ENCODE results near the gene ASTN2. TPM values are rescaled to one million over a fixed set of nuclear protein-coding genes. Genes with fewer than 3 reads are reported as not detected.

ASTN2 gene
- total RNA-seq, 2 experiments from 2014 or later: 5.2 to 6.0 TPM

- H3K4me1 Mint-ChIP-seq: no peaks in the 10 kb centered on the region
- no peaks in the 10 kb centered on the region for H3K36me3 Mint-ChIP-seq
- ATAC-seq (ENCODE audit: low read depth) (no peak), DNase-seq (no peak)
- H3K4me3 Mint-ChIP-seq: no peak overlapping the region
- peaks cover 8% of the 10 kb centered on the region for H3K9me3 Mint-ChIP-seq
- H3K27ac Mint-ChIP-seq: no peak overlapping the region
- POLR2A ChIA-PET: no interaction called here
- no peaks in the 10 kb centered on the region for H3K27me3 Mint-ChIP-seq
Observed at GRCh38 chr9:116539549-116539948, 875.3 kb downstream of the ASTN2 start.

GRCh38 chr9:116525611-116526010, 889.2 kb downstream of the ASTN2 start:
- DNase-seq (no peak), ATAC-seq (ENCODE audit: low read depth) (no peak)
- H3K4me3 Mint-ChIP-seq: no peak overlapping the region
- POLR2A ChIA-PET: no interaction called here
- H3K36me3 Mint-ChIP-seq: peaks cover 2% of the 10 kb centered on the region
- peaks cover 21% of the 10 kb centered on the region for H3K9me3 Mint-ChIP-seq
- H3K27ac Mint-ChIP-seq: no peak overlapping the region
- peaks cover 2% of the 10 kb centered on the region for H3K27me3 Mint-ChIP-seq
- no peaks in the 10 kb centered on the region for H3K4me1 Mint-ChIP-seq

DNA sequence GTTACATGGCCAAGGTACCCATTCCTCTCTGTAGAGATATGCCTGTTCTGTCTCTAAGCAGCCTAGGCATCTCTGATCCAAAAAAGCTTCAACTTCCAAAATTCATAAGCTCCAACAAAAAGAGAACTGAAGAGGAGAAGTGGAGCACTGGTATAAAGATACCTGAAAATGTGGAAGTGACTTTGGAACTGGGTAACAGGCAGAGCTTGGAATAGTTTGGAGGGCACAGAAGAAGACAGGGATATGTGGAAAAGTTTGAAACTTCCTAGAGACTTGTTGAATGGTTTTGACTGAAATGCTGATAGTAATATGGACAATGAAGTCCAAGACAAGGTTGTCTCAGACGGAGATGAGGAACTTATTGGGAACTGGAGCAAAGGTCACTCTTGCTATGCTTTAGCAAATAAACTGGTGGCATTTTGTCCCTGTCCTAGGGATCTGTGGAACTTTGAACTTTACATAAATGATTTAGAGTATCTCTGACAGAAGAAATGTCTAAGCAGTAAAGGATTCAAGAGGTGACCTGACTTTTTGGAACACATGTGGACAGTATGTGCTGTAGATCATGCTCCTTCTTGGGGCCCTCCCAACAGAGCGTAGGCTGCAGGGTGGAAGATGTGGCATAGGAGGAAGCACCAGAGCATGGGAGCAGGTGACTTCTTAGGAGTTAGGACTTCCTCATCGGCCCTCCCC, 889.9 kb downstream of the ASTN2 start:
- POLR2A ChIA-PET: no interaction called here
- Mint-ChIP-seq H3K4me1 (no peaks in the 10 kb centered on the region), H3K4me3 (no peak overlapping the region), H3K27ac (no peak overlapping the region), H3K9me3 (peaks cover 21% of the 10 kb centered on the region), H3K27me3 (peaks cover 2% of the 10 kb centered on the region), H3K36me3 (peaks cover 2% of the 10 kb centered on the region)
- no peak for ATAC-seq (ENCODE audit: low read depth)
- no peak for DNase-seq

DNA sequence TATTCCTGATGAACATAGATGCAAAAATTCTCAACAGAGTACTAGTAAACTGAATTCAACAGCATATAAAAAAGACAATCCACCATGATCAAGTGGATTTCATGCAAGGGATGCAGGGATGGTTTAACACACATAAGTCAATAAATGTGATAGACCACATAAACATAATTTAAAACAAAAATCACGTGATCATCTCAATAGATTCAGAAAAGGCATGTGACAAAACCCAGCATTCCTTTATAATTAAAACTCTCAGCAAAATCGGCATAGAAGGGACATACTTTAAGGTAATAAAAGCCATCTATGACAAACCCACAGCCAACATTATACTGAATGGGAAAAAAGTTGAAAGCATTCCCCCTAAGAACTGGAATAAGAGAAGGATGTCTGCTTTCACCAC, 894.6 kb downstream of the ASTN2 start:
- Mint-ChIP-seq H3K9me3 (peaks cover 15% of the 10 kb centered on the region), H3K27ac (no peak overlapping the region), H3K4me3 (no peak overlapping the region), H3K27me3 (peaks cover 2% of the 10 kb centered on the region), H3K36me3 (peaks cover 1% of the 10 kb centered on the region), H3K4me1 (no peaks in the 10 kb centered on the region)
- ATAC-seq (ENCODE audit: low read depth) (no peak), DNase-seq (no peak)
- POLR2A ChIA-PET: no interaction called here

DNA sequence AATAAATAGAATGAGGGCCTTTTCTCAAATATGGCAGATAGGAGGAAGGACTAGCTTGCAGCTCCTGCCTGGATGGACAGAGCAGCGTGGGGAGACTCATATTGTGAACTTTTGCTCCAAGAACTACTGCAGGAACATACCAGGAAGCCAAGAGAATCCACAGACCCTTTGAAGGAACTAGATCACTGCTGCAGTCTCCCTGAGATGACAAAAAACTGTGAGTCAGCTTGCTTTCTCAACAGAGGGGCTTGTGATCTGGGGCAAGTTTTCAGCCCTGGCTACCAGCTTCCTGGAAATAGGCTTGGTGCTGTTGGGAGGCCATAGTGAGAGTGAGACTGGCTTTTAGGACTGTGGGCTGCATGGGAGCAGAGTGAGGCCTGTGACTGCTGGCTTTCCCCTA, 898.4 kb downstream of the ASTN2 start:
- Mint-ChIP-seq H3K27me3 (no peaks in the 10 kb centered on the region), H3K27ac (no peak overlapping the region), H3K36me3 (peaks cover 1% of the 10 kb centered on the region), H3K9me3 (peaks cover 20% of the 10 kb centered on the region), H3K4me1 (no peaks in the 10 kb centered on the region), H3K4me3 (no peak overlapping the region)
- POLR2A ChIA-PET: no interaction called here
- no peak for DNase-seq
- ATAC-seq (ENCODE audit: low read depth): no peak

GRCh38 chr9:116515541-116515940, 899.3 kb downstream of the ASTN2 start:
- no peak for ATAC-seq (ENCODE audit: low read depth)
- Mint-ChIP-seq H3K27me3 (no peaks in the 10 kb centered on the region), H3K36me3 (peaks cover 1% of the 10 kb centered on the region), H3K27ac (no peak overlapping the region), H3K9me3 (peaks cover 18% of the 10 kb centered on the region), H3K4me1 (no peaks in the 10 kb centered on the region), H3K4me3 (no peak overlapping the region)
- no peak for DNase-seq
- POLR2A ChIA-PET: no interaction called here

DNA sequence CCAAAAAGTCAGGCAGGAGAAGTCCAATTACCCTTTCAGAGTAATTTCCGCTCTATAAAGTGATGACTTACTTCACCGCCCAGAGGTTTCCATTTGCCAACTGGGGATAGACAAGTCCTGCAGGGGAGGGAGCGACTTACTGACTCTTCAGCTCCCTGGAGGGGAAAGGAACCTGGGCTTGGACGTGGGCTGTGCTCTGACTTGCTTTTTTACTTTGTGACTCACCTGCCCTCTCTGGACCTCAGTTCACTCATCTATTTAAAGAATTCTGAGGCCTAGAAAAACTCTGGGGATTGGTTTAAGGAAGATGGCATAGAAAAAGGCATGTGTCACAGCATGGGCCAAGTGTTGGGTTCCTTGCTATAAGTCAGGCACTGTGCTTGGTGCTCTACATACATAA, 908.2 kb downstream of the ASTN2 start:
- no peak overlapping the region for H3K4me3 Mint-ChIP-seq

GRCh38 chr9:116504893-116505480, 909.9 kb downstream of the ASTN2 start:
- DNase-seq: no peak

More for the DNA sequence above, 908.2 kb downstream of the ASTN2 start:
- DNase-seq: no peak
- no peak for ATAC-seq (ENCODE audit: low read depth)
- H3K27ac Mint-ChIP-seq: no peak overlapping the region
- peaks cover 3% of the 10 kb centered on the region for H3K4me1 Mint-ChIP-seq
- H3K27me3 Mint-ChIP-seq: no peaks in the 10 kb centered on the region
- peaks cover 8% of the 10 kb centered on the region for H3K9me3 Mint-ChIP-seq
- peaks cover 1% of the 10 kb centered on the region for H3K36me3 Mint-ChIP-seq
- POLR2A ChIA-PET: no interaction called here

DNA sequence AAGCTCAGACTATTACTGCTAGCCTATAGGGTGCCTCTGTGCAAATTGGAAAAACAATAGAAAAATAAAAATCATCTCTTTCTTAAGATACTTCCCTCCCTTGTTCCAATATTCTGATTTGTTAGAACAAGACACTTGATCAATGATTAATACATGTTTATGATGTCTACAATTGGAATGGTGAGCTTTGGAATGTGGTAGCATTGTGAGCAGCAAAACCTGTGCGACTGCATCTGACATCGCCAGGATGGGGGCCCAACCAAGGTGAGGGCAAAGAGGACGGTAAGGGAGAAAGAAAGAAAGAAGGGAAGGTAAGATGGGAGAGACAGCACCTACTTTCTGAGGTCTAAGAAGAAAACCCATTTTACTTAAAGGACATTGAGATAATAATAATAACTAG, 910.8 kb downstream of the ASTN2 start:
- Mint-ChIP-seq H3K27me3 (no peaks in the 10 kb centered on the region), H3K36me3 (peaks cover 1% of the 10 kb centered on the region), H3K9me3 (peaks cover 8% of the 10 kb centered on the region), H3K4me3 (no peak overlapping the region), H3K4me1 (peaks cover 3% of the 10 kb centered on the region), H3K27ac (no peak overlapping the region)
- DNase-seq: no peak
- no peak for ATAC-seq (ENCODE audit: low read depth)
- POLR2A ChIA-PET: no interaction called here

More at GRCh38 chr9:116504893-116505480, 909.9 kb downstream of the ASTN2 start:
- Mint-ChIP-seq H3K27me3 (no peaks in the 10 kb centered on the region), H3K4me1 (peaks cover 3% of the 10 kb centered on the region), H3K36me3 (peaks cover 1% of the 10 kb centered on the region), H3K4me3 (no peak overlapping the region), H3K9me3 (peaks cover 8% of the 10 kb centered on the region), H3K27ac (no peak overlapping the region)
- POLR2A ChIA-PET: no interaction called here
- ATAC-seq (ENCODE audit: low read depth): no peak

DNA sequence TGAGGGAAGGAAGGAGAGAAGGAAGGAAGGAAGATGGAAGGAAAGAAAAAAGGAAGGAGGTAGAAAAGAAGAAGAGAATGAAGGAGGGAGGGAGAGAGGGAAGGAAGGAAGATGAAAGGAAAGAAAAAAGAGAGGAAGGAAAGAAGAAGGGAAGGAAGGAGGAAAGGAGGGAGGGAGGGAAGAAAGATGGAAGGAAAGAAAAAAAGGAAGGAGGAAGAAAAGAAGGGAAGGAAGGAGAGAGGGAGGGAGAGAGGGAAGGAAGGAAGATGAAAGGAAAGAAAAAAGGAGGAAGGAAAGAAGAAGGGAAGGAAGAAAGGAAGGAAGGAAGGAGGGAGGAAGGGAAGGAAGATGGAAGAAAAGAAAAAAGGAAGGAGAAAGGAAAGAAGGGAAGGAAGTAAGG, 912.1 kb downstream of the ASTN2 start:
- Mint-ChIP-seq H3K36me3 (peaks cover 1% of the 10 kb centered on the region), H3K27ac (no peak overlapping the region), H3K9me3 (peaks cover 6% of the 10 kb centered on the region), H3K27me3 (no peaks in the 10 kb centered on the region), H3K4me1 (peaks cover 3% of the 10 kb centered on the region), H3K4me3 (no peak overlapping the region)
- POLR2A ChIA-PET: no interaction called here
- DNase-seq (no peak), ATAC-seq (ENCODE audit: low read depth) (no peak)

DNA sequence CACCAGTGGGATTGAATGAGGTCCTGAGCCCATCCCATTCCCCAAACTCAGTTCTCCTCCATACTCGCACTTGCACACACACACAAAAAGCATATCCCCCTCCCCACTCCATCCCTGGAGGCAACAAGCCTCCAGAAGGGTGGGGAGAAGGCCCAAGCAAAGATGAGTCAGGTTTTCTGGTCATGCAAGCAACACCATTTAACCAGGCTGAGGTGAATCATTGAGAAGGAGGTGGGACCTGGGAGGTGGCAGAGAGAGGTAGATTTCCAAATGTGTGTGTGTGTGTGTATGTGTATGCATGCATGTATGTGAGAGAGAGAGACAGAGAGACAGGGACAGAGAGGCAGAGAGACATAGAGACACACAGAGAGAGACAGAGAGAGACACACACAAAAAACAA, 913.0 kb downstream of the ASTN2 start:
- POLR2A ChIA-PET: no interaction called here
- H3K36me3 Mint-ChIP-seq: no peaks in the 10 kb centered on the region
- DNase-seq (no peak), ATAC-seq (ENCODE audit: low read depth) (no peak)
- H3K4me1 Mint-ChIP-seq: peaks cover 3% of the 10 kb centered on the region
- no peak overlapping the region for H3K27ac Mint-ChIP-seq
- H3K4me3 Mint-ChIP-seq: no peak overlapping the region
- H3K27me3 Mint-ChIP-seq: no peaks in the 10 kb centered on the region
- peaks cover 4% of the 10 kb centered on the region for H3K9me3 Mint-ChIP-seq

DNA sequence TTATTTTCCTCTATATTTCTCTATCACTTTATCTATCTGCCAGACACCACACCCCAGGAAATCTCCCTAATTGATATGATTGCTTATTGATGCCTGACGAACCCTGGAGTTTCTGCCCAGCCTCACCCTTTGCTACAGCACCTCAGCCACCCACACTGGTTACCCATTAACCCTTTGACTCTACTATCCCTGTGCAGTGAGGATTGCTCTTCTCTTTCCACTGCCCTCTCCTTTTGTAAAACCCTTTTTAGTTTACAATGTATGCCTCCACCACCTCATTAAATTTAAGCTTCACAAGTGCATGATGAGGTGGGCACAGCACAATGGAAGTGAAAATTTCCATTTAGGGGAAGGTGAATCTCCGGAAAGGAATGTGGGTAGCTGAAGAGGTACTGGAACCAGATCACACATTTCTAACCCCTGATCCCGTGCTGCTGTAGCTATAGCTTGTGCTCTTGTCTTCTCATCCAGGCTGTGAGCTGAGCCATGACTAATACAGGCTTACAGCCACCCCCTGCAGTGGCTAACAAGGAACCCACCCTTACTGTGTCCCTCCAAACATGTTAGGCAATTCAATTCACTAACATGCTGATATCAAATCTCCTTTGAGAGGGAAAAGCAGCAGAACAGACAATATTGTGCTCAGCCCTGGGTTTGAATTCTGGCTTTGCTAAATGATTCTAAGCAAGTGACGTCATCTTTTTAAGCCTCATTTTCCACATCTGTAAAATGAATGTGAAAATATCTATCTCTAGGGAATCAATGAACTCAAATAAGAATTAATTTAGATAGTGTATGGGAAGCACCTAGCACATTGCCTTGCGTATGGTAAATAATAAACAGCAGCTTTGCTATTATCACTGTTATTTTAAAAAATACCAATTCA, 914.6 kb downstream of the ASTN2 start:
- Mint-ChIP-seq H3K27me3 (no peaks in the 10 kb centered on the region), H3K9me3 (peaks cover 4% of the 10 kb centered on the region), H3K27ac (no peak overlapping the region), H3K4me3 (no peak overlapping the region), H3K4me1 (peaks cover 3% of the 10 kb centered on the region), H3K36me3 (no peaks in the 10 kb centered on the region)
- DNase-seq (no peak), ATAC-seq (ENCODE audit: low read depth) (no peak)
- POLR2A ChIA-PET: no interaction called here

DNA sequence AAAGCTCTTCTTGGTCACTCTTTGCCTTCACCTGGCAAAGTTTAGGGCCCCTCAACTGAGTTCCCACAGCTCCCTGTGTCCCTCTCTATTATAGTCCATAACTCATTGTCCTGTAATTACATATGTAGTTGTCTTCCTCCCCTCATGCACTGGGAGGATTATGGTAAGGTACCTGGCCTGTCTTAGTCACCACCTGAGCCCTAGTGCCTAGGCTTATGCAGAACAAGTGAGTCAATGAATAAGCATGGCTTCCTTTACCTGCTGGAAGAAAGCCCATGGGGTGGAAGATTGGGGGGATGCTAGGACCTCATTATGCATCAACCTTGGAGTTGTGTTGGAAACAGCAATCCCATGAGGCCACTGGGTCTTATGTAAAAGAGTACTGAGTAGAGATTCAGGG, 915.4 kb downstream of the ASTN2 start:
- ATAC-seq (ENCODE audit: low read depth) (no peak), DNase-seq (no peak)
- peaks cover 4% of the 10 kb centered on the region for H3K9me3 Mint-ChIP-seq
- no peak overlapping the region for H3K27ac Mint-ChIP-seq
- no peak overlapping the region for H3K4me3 Mint-ChIP-seq
- peaks cover 3% of the 10 kb centered on the region for H3K4me1 Mint-ChIP-seq
- POLR2A ChIA-PET: no interaction called here
- H3K27me3 Mint-ChIP-seq: no peaks in the 10 kb centered on the region
- H3K36me3 Mint-ChIP-seq: no peaks in the 10 kb centered on the region

All from activated naive CD8-positive, alpha-beta T cell treated with anti-CD3 and anti-CD28 coated beads, Interleukin-2, amount 10 ng/mL, durations not matched to agents 7 days and 5 days (primary cell).